ENCODE measurements around the gene PRICKLE1.

PRICKLE1 gene

GRCh38 chr12:42587601-42588523 is 1.7 kb downstream of the PRICKLE1 start:
- no peak for DNase-seq

GRCh38 chr12:42586268-42586667 is 3.3 kb downstream of the PRICKLE1 start:
- DNase-seq, result no peak

- no peak for DNase-seq
Measured at GRCh38 chr12:42585841-42586216, 3.7 kb downstream of the PRICKLE1 start.

GRCh38 chr12:42585154-42585840 is 4.2 kb downstream of the PRICKLE1 start:
- no peak for DNase-seq

GRCh38 chr12:42584651-42585111 is 4.9 kb downstream of the PRICKLE1 start:
- DNase-seq, result no peak

- no peak for DNase-seq
Measured at GRCh38 chr12:42583016-42583415, 6.5 kb downstream of the PRICKLE1 start.

GRCh38 chr12:42582498-42582897 is 7.0 kb downstream of the PRICKLE1 start:
- no peak for DNase-seq

GRCh38 chr12:42582050-42582449 is 7.5 kb downstream of the PRICKLE1 start:
- DNase-seq, result no peak

- no peak for DNase-seq
Measured at GRCh38 chr12:42576374-42576773, 13.2 kb downstream of the PRICKLE1 start.

- no peak for DNase-seq
Measured at GRCh38 chr12:42575717-42576116, 13.8 kb downstream of the PRICKLE1 start.

GRCh38 chr12:42574851-42575266 is 14.7 kb downstream of the PRICKLE1 start:
- no peak for DNase-seq

GRCh38 chr12:42571327-42572009 is 18.1 kb downstream of the PRICKLE1 start:
- DNase-seq, result no peak

- DNase-seq, result no peak
Measured at GRCh38 chr12:42570076-42570475, 19.5 kb downstream of the PRICKLE1 start.

GRCh38 chr12:42568952-42569915 is 20.3 kb downstream of the PRICKLE1 start:
- no peak for DNase-seq

GRCh38 chr12:42565633-42566032 is 23.9 kb downstream of the PRICKLE1 start:
- DNase-seq, result no peak

GRCh38 chr12:42564996-42565395 is 24.6 kb downstream of the PRICKLE1 start:
- DNase-seq, result no peak

- DNase-seq, result no peak
Measured at GRCh38 chr12:42564556-42564955, 25.0 kb downstream of the PRICKLE1 start.

- DNase-seq, result no peak
Measured at GRCh38 chr12:42560977-42561376, 28.6 kb downstream of the PRICKLE1 start.

- DNase-seq, result no peak
Measured at GRCh38 chr12:42557586-42558172, 31.9 kb downstream of the PRICKLE1 start.

GRCh38 chr12:42556917-42557316 is 32.6 kb downstream of the PRICKLE1 start:
- no peak for DNase-seq

GRCh38 chr12:42552822-42553221 is 36.7 kb downstream of the PRICKLE1 start:
- no peak for DNase-seq

- no peak for DNase-seq
Measured at GRCh38 chr12:42550800-42551199, 38.7 kb downstream of the PRICKLE1 start.
